BJ (cell line): ENCODE measurements around the gene HRH2. TPM values are rescaled to one million over a fixed set of nuclear protein-coding genes. Genes with fewer than 3 reads are reported as not detected.

Experiments
- CTCF ChIA-PET: fragments of 350-600 bp; formaldehyde crosslinking; extraction: SDS; loops from one replicate; lab custom pipeline; 2021; ENCODE audit warnings: antibody characterized with exemption, inconsistent platforms; lab: Yijun Ruan, JAX
- POLR2A ChIA-PET: fragments of 300-600 bp; sonication (Branson Sonifier 250); formaldehyde crosslinking; extraction: SDS; loops from one replicate; lab custom pipeline; 2021; ENCODE audit warnings: antibody characterized with exemption; lab: Charles Lee
- DNase-seq: peaks from one replicate; pipeline ENCODE4 v3.0.0-alpha.2; 2011; ENCODE audit warnings: low read depth
- H3K27me3 ChIP-seq: 2 replicates; pipeline ENCODE4 v1.6.0; 2011; ENCODE audit warnings: low read length; ENCODE audit not compliant: control insufficient read depth, insufficient read depth
- H3K36me3 ChIP-seq: 2 replicates; pipeline ENCODE4 v1.5.1; 2011; ENCODE audit warnings: low read length; ENCODE audit not compliant: control insufficient read depth, insufficient read depth
- H3K4me3 ChIP-seq: 2 replicates; pipeline ENCODE4 v1.5.1; 2011; ENCODE audit warnings: low read depth, mild to moderate bottlenecking, control low read depth, low read length
- CTCF ChIP-seq: IDR thresholded peaks from 2 replicates; pipeline ENCODE4 v1.5.1; 2011; ENCODE audit warnings: low read depth, mild to moderate bottlenecking, control low read depth, inconsistent platforms, low read length, moderate library complexity; ENCODE audit not compliant: insufficient read depth
- polyA plus RNA-seq: library from polyadenylated mRNA; depleted of rRNA; stranded (reverse); fragments of >200 nt; gene quantifications from 2 replicates; pipeline ENCODE4 v1.2.3, GENCODE V29; 2011

HRH2 gene
- polyA plus RNA-seq, 1 experiment = not detected

- Histone ChIP-seq H3K36me3 (no peaks in the 10 kb centered on the region), H3K4me3 (no peak overlapping the region), H3K27me3 (no peaks in the 10 kb centered on the region)
- no peak for DNase-seq
- no peak for TF ChIP-seq CTCF
- CTCF ChIA-PET = no interaction called here
- POLR2A ChIA-PET = no interaction called here
These were observed 26.1 kb downstream of the HRH2 start for GRCh38 chr5:175683921-175684320.

- no peaks in the 10 kb centered on the region for H3K36me3 ChIP-seq
- TF ChIP-seq CTCF = no peak
- CTCF ChIA-PET = no interaction called here
- no peak for DNase-seq
- H3K4me3 ChIP-seq = no peak overlapping the region
- POLR2A ChIA-PET = no interaction called here
- no peaks in the 10 kb centered on the region for H3K27me3 ChIP-seq
These were observed 27.1 kb downstream of the HRH2 start for GRCh38 chr5:175684931-175685330.

- Histone ChIP-seq H3K4me3 (no peak overlapping the region), H3K36me3 (no peaks in the 10 kb centered on the region), H3K27me3 (no peaks in the 10 kb centered on the region)
- ChIA-PET POLR2A (no interaction called here), CTCF (no interaction called here)
- DNase-seq = no peak
- TF ChIP-seq CTCF = no peak
These were observed 28.0 kb downstream of the HRH2 start for GRCh38 chr5:175685701-175686350.

- no peaks in the 10 kb centered on the region for H3K27me3 ChIP-seq
- ChIA-PET CTCF (no interaction called here), POLR2A (no interaction called here)
- H3K4me3 ChIP-seq = no peak overlapping the region
- H3K36me3 ChIP-seq = no peaks in the 10 kb centered on the region
- DNase-seq = no peak
- TF ChIP-seq CTCF = no peak
These were observed 28.5 kb downstream of the HRH2 start for GRCh38 chr5:175686396-175686795.

GRCh38 chr5:175686826-175687225, 29.0 kb downstream of the HRH2 start:
- no peaks in the 10 kb centered on the region for H3K36me3 ChIP-seq
- H3K27me3 ChIP-seq = no peaks in the 10 kb centered on the region
- no peak for TF ChIP-seq CTCF
- CTCF ChIA-PET = no interaction called here
- H3K4me3 ChIP-seq = no peak overlapping the region
- POLR2A ChIA-PET = no interaction called here
- no peak for DNase-seq
